Measurements from ENCODE around the gene JUN.
A peak's percentile ranks its signal among the peaks of the same experiment; 100 is the strongest.
"Not testable (repeated sequence)": the region's sequence is repeated elsewhere in the genome, so short reads cannot be mapped to it uniquely, and the experiment has no call there.

JUN gene

GRCh38 chr1:58808077-58808476 lies 24.2 kb upstream of the JUN start:
- no peak for DNase-seq (ENCODE audit: low spot score)

- no peak for DNase-seq (ENCODE audit: low spot score)
Observed at GRCh38 chr1:58805716-58806571, 22.1 kb upstream of the JUN start.

- peak; percentile 52 for DNase-seq (ENCODE audit: low spot score)
Observed at GRCh38 chr1:58804853-58805565, 21.2 kb upstream of the JUN start.

- no peak for DNase-seq (ENCODE audit: low spot score)
Observed at GRCh38 chr1:58803858-58804257, 20.0 kb upstream of the JUN start.

GRCh38 chr1:58802640-58803399 lies 19.0 kb upstream of the JUN start:
- no peak for DNase-seq (ENCODE audit: low spot score)

GRCh38 chr1:58801286-58801685 lies 17.4 kb upstream of the JUN start:
- DNase-seq (ENCODE audit: low spot score) = not testable (repeated sequence)

GRCh38 chr1:58799650-58800049 lies 15.8 kb upstream of the JUN start:
- DNase-seq (ENCODE audit: low spot score) = no peak

GRCh38 chr1:58798910-58799442 lies 15.1 kb upstream of the JUN start:
- no peak for DNase-seq (ENCODE audit: low spot score)

- DNase-seq (ENCODE audit: low spot score) = no peak
Observed at GRCh38 chr1:58796416-58796815, 12.6 kb upstream of the JUN start.

- no peak for DNase-seq (ENCODE audit: low spot score)
Observed at GRCh38 chr1:58794585-58794984, 10.7 kb upstream of the JUN start.

GRCh38 chr1:58792846-58793245 lies 9.0 kb upstream of the JUN start:
- no peak for DNase-seq (ENCODE audit: low spot score)

- DNase-seq (ENCODE audit: low spot score) = no peak
Observed at GRCh38 chr1:58791106-58791505, 7.3 kb upstream of the JUN start.

GRCh38 chr1:58789996-58790660 lies 6.3 kb upstream of the JUN start:
- no peak for DNase-seq (ENCODE audit: low spot score)

GRCh38 chr1:58789322-58789856 lies 5.5 kb upstream of the JUN start:
- no peak for DNase-seq (ENCODE audit: low spot score)

- no peak for DNase-seq (ENCODE audit: low spot score)
Observed at GRCh38 chr1:58788259-58788658, 4.4 kb upstream of the JUN start.

GRCh38 chr1:58786927-58787245 lies 3.0 kb upstream of the JUN start:
- DNase-seq (ENCODE audit: low spot score) = no peak

- DNase-seq (ENCODE audit: low spot score) = no peak
Observed at GRCh38 chr1:58786184-58786926, 2.5 kb upstream of the JUN start.

GRCh38 chr1:58785442-58786058 lies 1.7 kb upstream of the JUN start:
- DNase-seq (ENCODE audit: low spot score) = peak; percentile 69

- peak; percentile 85 for DNase-seq (ENCODE audit: low spot score)
Observed at GRCh38 chr1:58784758-58785441, 1.1 kb upstream of the JUN start.
